ENCODE measurements around the gene RELN.
"Not testable (repeated sequence)": the region's sequence is repeated elsewhere in the genome, so short reads cannot be mapped to it uniquely, and the experiment has no call there.

The RELN gene

GRCh38 chr7:103944230-103944900, 45.1 kb downstream of the RELN start:
- DNase-seq: no peak

DNA sequence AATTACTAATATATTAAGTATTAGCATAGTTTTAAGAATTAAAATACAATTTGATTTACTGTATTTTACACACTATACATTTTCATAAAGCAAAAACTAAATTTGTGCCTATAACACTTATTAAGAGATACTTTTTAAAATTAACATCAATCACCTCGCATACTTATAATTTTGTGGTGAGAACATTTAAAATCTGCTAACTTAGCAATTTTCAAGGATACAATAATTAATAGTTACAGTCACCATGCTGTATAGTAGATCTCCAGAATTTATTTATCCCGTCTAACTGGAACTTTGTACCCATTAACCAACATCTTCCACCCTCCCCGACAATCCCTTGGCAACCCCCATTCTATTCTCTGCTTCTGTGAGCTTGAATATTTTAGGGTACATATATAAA, 47.5 kb downstream of the RELN start:
- no peak for DNase-seq

GRCh38 chr7:103940382-103941268, 48.8 kb downstream of the RELN start:
- DNase-seq: no peak

- DNase-seq: no peak
These were observed 51.8 kb downstream of the RELN start for GRCh38 chr7:103937680-103938079.

DNA sequence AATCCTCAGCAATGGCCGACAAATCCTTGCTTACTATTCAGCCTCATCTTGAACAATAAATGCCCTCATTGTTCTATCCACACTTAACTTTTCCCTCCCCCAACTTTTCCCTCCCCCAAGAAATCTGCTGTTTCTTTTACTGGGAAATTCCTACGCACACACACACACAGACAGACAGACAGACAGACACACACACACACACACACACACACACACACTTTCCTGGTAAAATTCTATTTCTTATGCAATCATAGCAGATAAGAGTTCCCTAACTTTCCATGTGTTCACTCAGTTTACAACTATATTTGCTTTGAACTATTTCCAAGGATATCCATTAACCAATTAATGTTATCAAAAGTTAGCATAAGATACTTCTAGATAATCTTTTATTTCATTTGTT, 52.9 kb downstream of the RELN start:
- DNase-seq: no peak

GRCh38 chr7:103934508-103934907, 55.0 kb downstream of the RELN start:
- DNase-seq: peak in 2 of 51 donors; percentile 6 to 14

- no peak for DNase-seq
These were observed 57.1 kb downstream of the RELN start for GRCh38 chr7:103932389-103932788.

GRCh38 chr7:103929901-103930311, 59.6 kb downstream of the RELN start:
- DNase-seq: no peak

DNA sequence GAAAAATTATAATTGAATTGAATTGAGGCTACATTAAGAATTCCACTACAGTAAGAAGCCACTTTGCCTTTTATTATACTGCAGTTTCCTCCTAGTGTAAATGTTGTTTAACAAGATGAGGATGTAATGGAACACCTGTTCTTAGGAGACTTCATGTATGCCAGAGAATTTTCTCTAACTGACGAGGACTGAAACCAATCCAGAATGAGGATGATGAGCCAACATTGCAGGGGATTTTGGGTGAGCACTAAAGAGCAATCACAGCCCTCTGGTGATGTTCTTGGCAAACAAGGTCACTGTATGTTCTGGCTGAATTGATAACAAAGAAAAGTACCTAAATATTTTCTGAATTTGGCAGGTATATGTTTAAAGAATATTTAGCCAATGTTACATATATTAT, 60.9 kb downstream of the RELN start:
- DNase-seq: no peak

- no peak for DNase-seq
These were observed 65.3 kb downstream of the RELN start for GRCh38 chr7:103924184-103924583.

DNA sequence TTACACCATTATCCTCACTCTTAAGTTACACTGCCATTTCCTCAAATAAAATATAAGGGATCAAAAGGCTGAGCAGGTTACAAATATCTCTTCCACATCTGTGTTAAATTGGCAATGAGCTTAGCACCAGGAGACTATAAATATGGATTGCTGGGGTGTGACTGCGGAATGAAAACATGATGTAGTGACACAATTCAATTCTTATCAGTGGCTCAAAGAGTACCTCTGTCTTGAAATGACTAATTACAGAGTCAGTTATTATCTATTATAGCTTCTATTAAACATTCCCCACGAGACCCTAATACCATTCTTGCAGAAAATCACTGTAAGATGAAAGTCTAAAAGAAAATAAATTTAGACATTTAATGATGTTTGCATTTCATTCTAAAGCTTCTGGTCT, 67.1 kb downstream of the RELN start:
- DNase-seq: no peak

- no peak for DNase-seq
These were observed 67.8 kb downstream of the RELN start for GRCh38 chr7:103921692-103922091.

DNA sequence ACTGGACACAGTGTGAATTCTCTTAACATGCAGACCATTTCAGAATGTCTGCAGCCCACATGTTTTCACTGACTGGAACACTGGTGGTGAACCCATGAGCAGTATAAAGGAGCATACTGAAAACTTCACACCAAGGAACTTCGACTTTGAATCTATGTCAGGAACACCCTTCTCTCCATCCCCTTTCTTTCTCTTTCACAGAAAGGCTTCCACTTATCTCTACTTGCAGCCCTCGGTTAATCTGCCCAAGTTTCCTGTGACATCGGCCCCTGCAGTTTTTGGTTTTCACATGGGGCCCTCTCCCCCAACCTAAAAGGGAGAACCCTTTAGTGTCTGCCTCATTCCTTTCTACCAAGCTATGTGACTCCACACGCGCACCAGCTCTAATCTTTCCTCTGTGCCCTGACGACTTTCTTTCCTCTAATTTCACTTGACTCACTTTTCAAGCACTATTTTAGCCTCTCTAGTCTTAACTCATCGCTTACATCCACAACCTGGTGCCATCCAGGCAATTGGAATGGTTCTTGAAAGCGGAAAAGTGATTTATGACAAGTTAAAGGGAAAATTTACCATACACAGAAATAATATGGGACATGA, 70.1 kb downstream of the RELN start:
- no peak for DNase-seq

- no peak for DNase-seq
These were observed 70.7 kb downstream of the RELN start for GRCh38 chr7:103918631-103919271.

- DNase-seq: no peak
These were observed 73.6 kb downstream of the RELN start for GRCh38 chr7:103915680-103916357.

GRCh38 chr7:103914147-103914899, 75.1 kb downstream of the RELN start:
- no peak for DNase-seq

DNA sequence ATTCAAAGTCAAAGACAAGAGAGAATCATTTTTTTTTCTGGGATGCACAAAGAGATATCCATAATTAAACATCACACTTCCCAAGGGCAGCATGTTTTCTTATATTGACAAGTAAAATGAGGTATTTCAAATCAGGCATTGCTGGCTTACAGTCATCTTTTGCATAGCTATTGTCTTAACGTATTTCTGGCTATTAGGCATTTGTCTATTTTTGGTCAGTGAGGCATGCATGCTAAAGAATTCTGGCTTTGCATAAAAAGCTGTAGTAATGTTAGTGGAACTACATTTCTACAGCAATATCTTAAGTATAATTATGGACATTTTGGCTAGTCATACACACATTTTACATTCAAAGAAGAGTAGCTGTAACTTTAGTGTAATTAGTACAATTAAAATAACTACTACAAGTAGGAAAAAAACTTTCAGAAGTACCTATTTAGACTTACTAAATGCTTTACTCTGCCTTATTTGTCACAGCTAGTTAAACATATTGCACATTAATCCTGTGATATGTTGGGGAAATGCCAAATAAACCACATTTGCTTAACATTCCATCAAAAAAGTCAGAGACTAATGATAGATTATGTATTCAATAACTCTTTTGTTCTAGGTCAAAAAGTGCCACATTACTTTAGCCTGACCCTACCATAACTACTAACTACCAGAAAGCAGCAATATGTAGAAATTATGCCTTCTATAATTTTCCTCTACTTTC, 76.4 kb downstream of the RELN start:
- no peak for DNase-seq

GRCh38 chr7:103911015-103911414, 78.4 kb downstream of the RELN start:
- DNase-seq: not testable (repeated sequence)

DNA sequence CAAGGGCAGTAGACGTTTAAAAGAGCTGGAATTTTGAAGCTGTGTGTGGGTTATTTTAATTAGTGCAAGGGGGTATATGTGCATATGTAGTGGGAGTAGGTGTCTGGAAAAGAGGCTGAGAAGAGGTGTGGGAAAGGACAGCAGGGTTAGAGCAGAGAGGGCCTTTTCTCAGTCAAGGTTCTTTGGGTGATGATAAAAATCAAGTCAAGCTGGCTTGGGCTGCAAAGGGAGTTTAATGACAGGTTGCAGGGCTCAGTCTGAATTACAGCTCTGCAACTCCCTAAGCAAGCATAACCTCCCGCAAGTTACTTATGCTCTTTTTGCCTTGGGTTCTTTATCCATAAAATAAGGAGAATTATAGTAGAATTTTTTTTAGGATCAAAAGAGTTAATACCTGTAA, 83.5 kb downstream of the RELN start:
- no peak for DNase-seq

DNA sequence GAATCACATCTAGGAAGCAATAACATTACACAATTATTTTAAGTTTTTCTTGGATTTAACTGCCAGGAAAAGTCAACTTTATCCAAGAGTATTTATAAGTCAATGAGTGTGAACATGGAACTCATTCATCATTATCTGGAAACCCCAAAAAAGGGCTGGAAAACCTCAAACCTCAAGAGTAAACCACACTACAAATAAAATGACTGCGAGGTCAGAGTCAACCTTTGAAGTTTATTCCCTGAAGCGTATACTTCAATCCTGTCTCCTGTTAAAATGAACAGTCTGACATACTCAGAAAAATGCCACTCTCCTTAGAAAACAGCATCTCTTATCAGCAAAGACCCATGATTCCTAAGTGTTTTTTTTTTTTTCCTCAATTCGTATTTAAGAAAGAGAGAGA, 86.5 kb downstream of the RELN start:
- no peak for DNase-seq

Data from hypothalamus (tissue), 51 donors.